ENCODE data around the gene CIC. TPM values are rescaled to one million over a fixed set of nuclear protein-coding genes. Genes with fewer than 3 reads are reported as not detected.

CIC gene
- polyA plus RNA-seq, 2 of the 4 experiments (the other 2 are of a cell fraction) = 7.2 to 56.4 TPM

GRCh38 chr19:42232435-42232834, 36.6 kb upstream of the CIC start:
- POLR2A ChIA-PET = interaction anchor here (0.6 to 2.5 kb wide), 3 partner anchors 10 to 56 kb away, joined by 3 to 26 read pairs (median 3); partner anchors contain the start of gene GSK3A

GRCh38 chr19:42233106-42233505, 35.9 kb upstream of the CIC start:
- DNase-seq (ENCODE audit: low read depth in 1 of 2, low spot score in 1 of 2) (no peak), FAIRE-seq (no peak), ATAC-seq (no peak)
- Histone ChIP-seq H3K27ac (no peak overlapping the region), H3K4me3 (no peak overlapping the region), H3K9me3 (no peaks in the 10 kb centered on the region), H3K4me2 (no peak overlapping the region), H3K4me1 (peaks cover 11% of the 10 kb centered on the region; the same call in 2 of the 3 replicates)
- POLR2A ChIA-PET = interaction anchor here (1.0 to 2.5 kb wide), 2 partner anchors 10 to 63 kb away, joined by 3 to 26 read pairs; partner anchors contain the start of gene GSK3A
- WGBS (ENCODE audit: missing lambda C conversion rate) = 90% methylated on average over 6 of the region's 7 CpGs
- CTCF ChIA-PET = interaction anchor here (1.2 to 21.7 kb wide), 8 partner anchors 8 to 125 kb away, joined by 3 to 616 read pairs (median 42); partner anchors contain the start of genes GSK3A, PAFAH1B3, POU2F2 and PRR19
- TF ChIP-seq MAFK (IDR thresholded peaks at IDR 0.05; ENCODE audit: partially characterized antibody) = no peak
- TF ChIP-seq RCOR1 (IDR thresholded peaks at IDR 0.05; ENCODE audit: low read depth, low read length) = no peak
- TF ChIP-seq RNF2 (IDR thresholded peaks at IDR 0.05; ENCODE audit: borderline replicate concordance, low read depth) = no peak
- TF ChIP-seq RFX5 (IDR thresholded peaks at IDR 0.05) = no peak
- TF ChIP-seq KDM1A (IDR thresholded peaks at IDR 0.05; ENCODE audit: low read depth) = no peak
- no peak for TF ChIP-seq HOXB13 (CRISPR knock-in tag; IDR thresholded peaks at IDR 0.05; ENCODE audit: low read depth)
- no peak for TF ChIP-seq NFE2L2 (conservative IDR thresholded peaks at IDR 0.05; ENCODE audit: low read length)
- TF ChIP-seq ZFP36 (IDR thresholded peaks at IDR 0.05; ENCODE audit: borderline replicate concordance, partially characterized antibody) = no peak
- TF ChIP-seq ESRRA (IDR thresholded peaks at IDR 0.05; ENCODE audit: borderline replicate concordance, low read length) = no peak
- TF ChIP-seq USF2 (IDR thresholded peaks at IDR 0.05) = no peak
- no peak for TF ChIP-seq TP53 (CRISPR knock-in tag; IDR thresholded peaks at IDR 0.05)
- no peak for TF ChIP-seq FOSB (CRISPR knock-in tag; IDR thresholded peaks at IDR 0.05)
- TF ChIP-seq PHF8 (IDR thresholded peaks at IDR 0.05; ENCODE audit: borderline replicate concordance, low read depth) = no peak
- no peak for TF ChIP-seq ZC3H11A (IDR thresholded peaks at IDR 0.05)
- no peak for TF ChIP-seq SREBF2 (IDR thresholded peaks at IDR 0.05)

More at GRCh38 chr19:42232435-42232834, 36.6 kb upstream of the CIC start:
- 96% methylated on average over 10 of the region's 10 CpGs for WGBS (ENCODE audit: missing lambda C conversion rate)
- TF ChIP-seq KDM5A (IDR thresholded peaks at IDR 0.05) (no peak), PBX3 (IDR thresholded peaks at IDR 0.05) (peak; percentile 58; the same call in 1 of the 2 replicates)
- ATAC-seq (no peak), FAIRE-seq (no peak), DNase-seq (ENCODE audit: low read depth in 1 of 2, low spot score in 1 of 2) (no peak)
- peaks cover 11% of the 10 kb centered on the region; the same call in 2 of the 3 replicates for H3K4me1 ChIP-seq
- H3K4me2 ChIP-seq = no peak overlapping the region
- CTCF ChIA-PET = interaction anchor here (1.1 to 21.7 kb wide), 7 partner anchors 7 to 136 kb away, joined by 3 to 616 read pairs (median 69); partner anchors contain the start of genes GSK3A, PAFAH1B3, PRR19 and ZNF526
- H3K9me3 ChIP-seq = no peaks in the 10 kb centered on the region
- no peak overlapping the region for H3K4me3 ChIP-seq
- H3K27ac ChIP-seq = no peak overlapping the region

- Histone ChIP-seq H3K4me3 (no peak overlapping the region), H3K9me3 (no peaks in the 10 kb centered on the region), H3K27ac (no peak overlapping the region), H3K4me2 (no peak overlapping the region), H3K4me1 (peaks cover 11% of the 10 kb centered on the region; the same call in 2 of the 3 replicates)
- no peak for DNase-seq (ENCODE audit: low read depth in 1 of 2, low spot score in 1 of 2)
- ATAC-seq = no peak
- ChIA-PET CTCF (interaction anchor here (1.2 to 21.7 kb wide), 13 partner anchors 9 to 125 kb away, joined by 3 to 616 read pairs (median 10); partner anchors contain the start of genes GSK3A, PAFAH1B3, POU2F2 and PRR19), POLR2A (interaction anchor here (0.9 to 2.5 kb wide), 3 partner anchors 9 to 63 kb away, joined by 3 to 26 read pairs (median 3); partner anchors contain the start of gene GSK3A)
- 93% methylated on average over 6 of the region's 6 CpGs for WGBS (ENCODE audit: missing lambda C conversion rate)
- peak; percentile 43 for FAIRE-seq
- TF ChIP-seq CTCF (IDR thresholded peaks at IDR 0.05) (no peak), MAFK (IDR thresholded peaks at IDR 0.05; ENCODE audit: partially characterized antibody) (no peak), EHF (CRISPR knock-in tag; IDR thresholded peaks at IDR 0.05) (no peak), PBX3 (IDR thresholded peaks at IDR 0.05) (0 out of 2 replicates have a peak, but pooled peaks have one; percentile 0), BCL3 (IDR thresholded peaks at IDR 0.05) (0 out of 3 replicates have a peak, but pooled peaks have one; percentile 12), EP300 (IDR thresholded peaks at IDR 0.05) (no peak), HMGXB4 (CRISPR knock-in tag; IDR thresholded peaks at IDR 0.05; ENCODE audit: borderline replicate concordance) (no peak), USF2 (IDR thresholded peaks at IDR 0.05) (no peak)
Observed at GRCh38 chr19:42233678-42234292, 35.3 kb upstream of the CIC start.

Data from A549 (cell line).